Neutrophil (primary cell): Measurements from ENCODE around the gene ADAR.

Source experiments
- H3K27ac ChIP-seq: fragments of 200-600 bp; sonication (generic); 2 replicates; pipeline ENCODE4 v1.5.1; 2016; ENCODE audit warnings: mild to moderate bottlenecking, moderate library complexity
- H3K27me3 ChIP-seq: fragments of 200-600 bp; sonication (generic); 2 replicates; pipeline ENCODE4 v1.6.0; 2016; ENCODE audit warnings: mild to moderate bottlenecking
- H3K36me3 ChIP-seq: fragments of 200-600 bp; sonication (generic); 2 replicates; pipeline ENCODE4 v1.5.1; 2017
- H3K4me1 ChIP-seq, 2 experiments: fragments of 200-600 bp in 1 of 2; sonication (generic) in 1 of 2; 1 replicate in 1 of 2; 2 replicates in 1 of 2; pipeline versions ENCODE4 v1.5.1 to v1.6.1; 2013 to 2016; ENCODE audit warnings: low read depth in 1 of 2, low read length in 1 of 2, mild to moderate bottlenecking in 1 of 2, moderate library complexity in 1 of 2; ENCODE audit not compliant: control insufficient read depth in 1 of 2, insufficient read depth in 1 of 2
- H3K4me3 ChIP-seq, 2 experiments: fragments of 200-600 bp in 1 of 2; sonication (generic) in 1 of 2; 1 replicate in 1 of 2; 2 replicates in 1 of 2; pipeline ENCODE4 v1.5.1; 2013 to 2016; ENCODE audit warnings: low read depth in 1 of 2, low read length in 1 of 2, mild to moderate bottlenecking in 1 of 2, moderate library complexity in 1 of 2
- H3K9me3 ChIP-seq: fragments of 200-600 bp; sonication (generic); 2 replicates; pipeline ENCODE4 v1.5.1; 2016
- TF ChIP-seq, protein P1 (sequence below): fragments of 200-600 bp; sonication (generic); IDR thresholded peaks from 2 replicates; pipeline ENCODE4 v1.5.1; 2016; ENCODE audit warnings: antibody characterized with exemption

ADAR gene

DNA sequence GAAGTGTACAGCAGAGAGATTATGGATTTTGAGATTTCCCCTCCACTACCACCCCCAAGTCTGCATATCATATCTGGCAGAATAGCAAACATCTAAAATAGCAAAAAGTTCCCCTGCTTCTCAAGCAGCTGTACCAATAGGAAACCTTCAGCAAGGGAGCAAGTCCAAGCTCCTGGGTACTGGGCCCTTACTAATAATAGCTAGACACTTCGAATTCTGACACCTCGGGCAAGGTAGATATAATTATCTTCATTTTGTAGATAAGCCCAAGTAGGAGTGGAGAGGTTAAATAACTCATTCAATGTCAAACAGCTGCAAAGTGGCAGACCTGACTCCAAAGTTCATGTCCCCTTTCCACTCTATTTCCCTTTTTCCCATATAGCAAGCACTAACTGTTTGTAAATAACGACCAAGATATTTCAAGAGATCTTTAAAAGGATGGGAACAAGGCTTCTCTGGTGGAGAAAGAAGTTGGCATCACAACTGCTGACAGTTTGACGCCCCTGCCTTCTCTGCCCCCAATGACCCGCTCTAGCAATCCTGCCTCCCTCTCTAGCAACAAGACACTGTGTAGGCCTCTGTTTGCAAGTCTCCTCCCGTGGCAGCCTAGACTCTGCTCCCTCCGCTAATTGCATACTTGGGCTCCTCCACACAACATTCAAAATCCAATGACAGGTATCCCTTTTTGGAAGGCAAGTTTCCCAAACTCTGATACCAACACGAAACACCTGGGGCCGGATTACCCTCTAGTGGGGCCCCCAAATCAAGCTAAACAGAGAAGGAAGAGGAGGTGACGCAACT lies 18.7 kb upstream of the ADAR start:
- no peaks in the 10 kb centered on the region for H3K9me3 ChIP-seq
- H3K4me3 ChIP-seq: peak overlapping the region; percentile 84 to 96
- TF ChIP-seq, protein P1, sequence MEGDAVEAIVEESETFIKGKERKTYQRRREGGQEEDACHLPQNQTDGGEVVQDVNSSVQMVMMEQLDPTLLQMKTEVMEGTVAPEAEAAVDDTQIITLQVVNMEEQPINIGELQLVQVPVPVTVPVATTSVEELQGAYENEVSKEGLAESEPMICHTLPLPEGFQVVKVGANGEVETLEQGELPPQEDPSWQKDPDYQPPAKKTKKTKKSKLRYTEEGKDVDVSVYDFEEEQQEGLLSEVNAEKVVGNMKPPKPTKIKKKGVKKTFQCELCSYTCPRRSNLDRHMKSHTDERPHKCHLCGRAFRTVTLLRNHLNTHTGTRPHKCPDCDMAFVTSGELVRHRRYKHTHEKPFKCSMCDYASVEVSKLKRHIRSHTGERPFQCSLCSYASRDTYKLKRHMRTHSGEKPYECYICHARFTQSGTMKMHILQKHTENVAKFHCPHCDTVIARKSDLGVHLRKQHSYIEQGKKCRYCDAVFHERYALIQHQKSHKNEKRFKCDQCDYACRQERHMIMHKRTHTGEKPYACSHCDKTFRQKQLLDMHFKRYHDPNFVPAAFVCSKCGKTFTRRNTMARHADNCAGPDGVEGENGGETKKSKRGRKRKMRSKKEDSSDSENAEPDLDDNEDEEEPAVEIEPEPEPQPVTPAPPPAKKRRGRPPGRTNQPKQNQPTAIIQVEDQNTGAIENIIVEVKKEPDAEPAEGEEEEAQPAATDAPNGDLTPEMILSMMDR: no peak
- peaks cover 5% of the 10 kb centered on the region for H3K27me3 ChIP-seq
- peak overlapping the region; percentile 88 for H3K27ac ChIP-seq
- peaks cover 54 to 64% of the 10 kb centered on the region in 2 experiments for H3K4me1 ChIP-seq
- no peaks in the 10 kb centered on the region for H3K36me3 ChIP-seq

DNA sequence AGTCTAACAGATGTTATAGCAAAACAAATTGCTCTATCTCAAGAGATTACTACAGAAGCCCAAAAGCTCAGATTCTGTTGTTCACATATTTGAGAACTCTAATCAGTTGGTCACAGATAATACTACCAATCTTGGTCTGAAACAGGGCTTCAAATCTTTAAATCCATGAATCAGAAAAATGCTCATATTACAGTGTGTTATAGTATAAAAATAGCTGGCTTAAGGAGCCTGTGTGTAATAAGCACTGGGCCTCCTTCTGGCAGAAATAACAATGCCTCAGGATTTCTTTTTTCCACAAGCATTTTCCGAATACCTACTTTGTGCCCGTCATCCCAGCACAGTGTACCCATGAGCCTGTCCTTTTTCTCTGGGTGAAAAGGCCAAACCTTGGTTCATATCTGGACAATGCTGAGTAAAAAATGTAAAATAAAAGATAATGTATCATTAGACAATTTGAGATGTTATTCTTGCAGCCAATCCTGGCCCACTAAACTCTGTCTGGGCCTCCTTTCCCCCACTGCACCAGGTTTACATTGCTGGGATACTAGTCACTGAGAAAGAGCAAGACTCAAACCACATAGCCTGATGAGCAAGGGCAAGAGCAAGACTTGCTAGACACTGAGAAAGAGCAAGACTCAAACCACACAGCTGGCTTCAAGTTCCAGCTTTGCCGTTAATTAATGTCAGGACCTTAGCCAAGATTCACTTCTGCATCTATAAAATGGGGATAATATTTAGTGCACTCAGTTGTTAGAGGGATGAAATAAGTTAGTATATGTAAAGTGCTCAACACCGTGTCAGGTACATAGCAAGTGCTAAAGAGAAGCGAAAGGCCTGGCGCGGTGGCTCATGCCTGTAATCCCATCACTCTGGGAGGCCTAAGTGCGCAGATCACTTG lies 17.0 kb upstream of the ADAR start:
- Histone ChIP-seq H3K9me3 (no peaks in the 10 kb centered on the region), H3K27ac (peak overlapping the region; percentile 43), H3K4me3 (no peak overlapping the region), H3K4me1 (peaks cover 54 to 66% of the 10 kb centered on the region in 2 experiments), H3K27me3 (no peaks in the 10 kb centered on the region), H3K36me3 (no peaks in the 10 kb centered on the region)
- TF ChIP-seq, protein P1: no peak

DNA sequence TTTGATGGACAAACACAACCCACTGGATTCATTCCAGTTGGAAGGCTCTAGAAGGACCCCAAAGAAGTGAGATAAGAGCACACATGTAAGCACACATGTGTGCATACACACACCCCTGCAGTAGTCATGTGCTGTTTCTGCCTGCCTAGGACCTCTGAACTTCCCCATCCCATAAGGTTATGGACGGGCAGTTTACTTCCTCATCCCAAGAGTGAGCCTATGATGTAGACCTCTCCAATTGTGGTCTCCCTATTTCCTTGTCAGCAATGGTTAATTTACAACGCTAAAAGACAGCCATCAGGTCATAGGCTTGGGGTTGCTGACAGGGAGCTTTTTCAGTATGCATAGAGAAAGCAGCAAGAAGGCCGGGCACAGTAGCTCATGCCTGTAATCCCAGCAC lies 15.4 kb upstream of the ADAR start:
- Histone ChIP-seq H3K4me1 (peaks cover 49 to 65% of the 10 kb centered on the region in 2 experiments), H3K27me3 (no peaks in the 10 kb centered on the region), H3K27ac (peak overlapping the region; percentile 86), H3K9me3 (no peaks in the 10 kb centered on the region), H3K4me3 (peak overlapping the region in 1 of 2 experiments; percentile 21), H3K36me3 (no peaks in the 10 kb centered on the region)
- TF ChIP-seq, protein P1: no peak

DNA sequence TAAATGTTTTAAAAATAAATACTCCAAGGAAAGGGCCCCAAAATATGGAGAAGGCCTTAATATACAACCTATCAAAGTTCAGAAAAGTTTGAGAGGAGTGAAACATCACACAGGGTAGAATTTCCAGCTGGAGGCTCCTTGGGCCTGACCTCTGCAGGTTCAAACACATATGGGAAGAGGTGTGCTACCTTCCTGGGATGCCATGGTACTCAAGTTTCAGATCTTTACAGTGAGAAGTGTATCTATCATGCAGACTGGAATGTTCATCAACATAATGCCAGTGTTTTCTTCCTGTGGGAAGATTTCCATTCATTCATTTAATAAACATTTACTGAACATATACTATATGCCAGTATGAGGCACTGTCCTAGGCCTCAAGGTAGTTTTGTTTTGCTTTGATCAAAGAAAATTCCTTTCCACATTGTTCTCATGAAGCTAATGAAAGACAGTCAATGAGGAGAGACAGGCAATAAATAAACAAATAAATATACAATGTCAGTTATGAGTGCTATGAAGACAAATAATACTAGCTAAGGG lies 14.6 kb upstream of the ADAR start:
- peak overlapping the region; percentile 86 for H3K27ac ChIP-seq
- H3K36me3 ChIP-seq: no peaks in the 10 kb centered on the region
- H3K9me3 ChIP-seq: no peaks in the 10 kb centered on the region
- no peaks in the 10 kb centered on the region for H3K27me3 ChIP-seq
- peaks cover 44 to 57% of the 10 kb centered on the region in 2 experiments for H3K4me1 ChIP-seq
- H3K4me3 ChIP-seq: no peak overlapping the region
- TF ChIP-seq, protein P1: no peak

DNA sequence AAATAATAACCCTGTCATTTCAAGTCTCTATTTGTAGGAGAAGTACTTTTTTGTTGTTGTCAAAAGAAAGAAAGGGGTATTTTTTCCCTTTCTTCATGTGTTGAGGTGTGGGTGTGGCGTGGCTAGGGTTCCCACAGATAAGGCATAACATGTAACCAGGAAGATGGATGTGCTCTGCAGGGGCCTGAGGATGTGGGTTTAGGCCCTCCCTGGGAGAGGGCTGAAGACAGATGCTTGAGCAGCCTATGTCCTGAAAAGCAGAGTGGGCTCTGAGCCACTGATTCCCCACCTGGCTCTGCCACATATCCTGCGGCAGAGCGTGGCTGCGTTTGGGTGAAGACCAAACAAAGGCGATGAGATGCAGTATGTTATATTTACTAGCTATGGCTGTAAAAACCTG lies 13.9 kb upstream of the ADAR start:
- TF ChIP-seq, protein P1: no peak
- Histone ChIP-seq H3K27me3 (no peaks in the 10 kb centered on the region), H3K27ac (peak overlapping the region; percentile 86), H3K9me3 (no peaks in the 10 kb centered on the region), H3K4me3 (no peak overlapping the region), H3K36me3 (no peaks in the 10 kb centered on the region), H3K4me1 (peaks cover 39 to 50% of the 10 kb centered on the region in 2 experiments)
